ENCODE results near the gene CEP78.

- no peak for TF ChIP-seq CTCF (IDR thresholded peaks at IDR 0.05)
- TF ChIP-seq POLR2A (IDR thresholded peaks at IDR 0.05), result no peak
These were observed 59.9 kb downstream of the CEP78 start for GRCh38 chr9:78295731-78296130.
